Measurements from ENCODE around the gene PRKAG2.
"Not testable (repeated sequence)": the region's sequence is repeated elsewhere in the genome, so short reads cannot be mapped to it uniquely, and the experiment has no call there.

The PRKAG2 gene

GRCh38 chr7:151832138-151832537, 44.8 kb downstream of the PRKAG2 start:
- no peak for DNase-seq

DNA sequence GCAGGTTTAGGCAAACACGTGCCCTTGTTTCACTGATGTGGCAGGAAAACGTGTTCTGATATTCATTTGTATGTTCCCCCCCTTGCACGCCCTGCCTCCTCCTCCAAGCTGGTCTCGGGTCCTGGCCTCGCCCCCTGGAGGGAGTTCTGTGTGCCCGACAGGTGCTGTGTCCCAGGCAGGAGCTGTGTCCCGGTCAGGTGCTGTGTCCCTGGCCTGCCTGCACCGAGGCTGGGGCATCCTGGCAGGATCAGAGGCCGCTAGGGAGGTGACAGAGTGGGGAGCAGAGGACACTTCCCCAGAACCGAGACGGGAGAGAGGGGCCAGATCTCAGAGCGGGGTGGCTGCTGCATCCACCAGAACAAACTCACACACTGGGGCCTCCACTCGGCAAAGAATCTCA, 45.3 kb downstream of the PRKAG2 start:
- no peak for DNase-seq

DNA sequence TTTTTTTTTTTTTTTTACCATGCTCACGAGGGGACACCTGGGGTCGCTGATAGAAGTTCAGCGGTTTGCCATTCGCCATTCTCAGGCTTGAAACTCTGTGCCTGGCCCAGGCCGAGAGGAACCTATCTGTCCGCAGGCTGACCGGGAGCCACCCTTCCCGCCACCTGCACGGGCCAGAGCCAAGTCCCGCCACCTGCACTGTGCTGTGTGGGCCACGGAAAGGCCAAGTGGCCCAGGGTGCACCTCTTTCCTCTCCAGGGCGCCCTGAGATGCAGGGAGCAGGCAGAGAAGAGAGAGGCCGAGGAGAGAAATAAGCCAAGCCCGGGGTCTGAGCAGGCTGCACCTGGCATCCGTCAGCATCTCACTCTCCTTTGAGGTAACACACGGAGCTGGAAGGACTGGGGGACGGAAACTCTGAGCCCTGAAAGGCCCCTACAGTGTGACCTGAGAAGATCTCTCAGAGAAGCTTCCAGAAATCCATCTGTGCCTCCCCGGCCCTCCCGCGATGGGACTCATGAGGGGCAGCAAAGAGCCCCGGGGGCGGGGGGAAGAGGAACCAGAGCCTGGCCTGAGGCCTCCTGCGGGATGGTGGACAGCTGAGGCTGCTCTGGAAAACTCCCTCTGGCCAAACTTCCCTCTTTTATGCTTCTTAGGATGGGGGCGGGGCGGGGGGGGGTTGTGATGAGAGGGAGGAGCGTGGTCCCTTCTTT, 46.6 kb downstream of the PRKAG2 start:
- DNase-seq: no peak

DNA sequence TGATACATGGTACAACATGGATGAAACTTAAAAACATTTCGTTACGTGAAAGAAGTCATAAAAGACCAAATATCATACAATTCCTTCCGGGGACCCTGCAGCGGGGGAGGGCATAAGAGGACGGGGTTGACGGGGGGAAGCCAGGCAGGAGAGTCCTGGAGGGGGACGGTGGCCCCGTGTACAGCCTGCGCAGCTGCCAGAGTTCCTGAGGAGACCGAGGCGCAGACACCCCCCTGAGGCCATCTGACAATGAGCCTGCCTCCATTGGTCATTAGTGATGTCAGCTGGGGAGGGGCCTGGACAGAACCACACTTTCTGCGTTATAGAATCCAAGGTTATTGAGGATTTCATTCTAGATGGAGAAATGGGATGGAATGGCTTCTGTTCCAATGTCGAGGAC, 47.2 kb downstream of the PRKAG2 start:
- DNase-seq: no peak

GRCh38 chr7:151827620-151828019, 49.3 kb downstream of the PRKAG2 start:
- DNase-seq: no peak

DNA sequence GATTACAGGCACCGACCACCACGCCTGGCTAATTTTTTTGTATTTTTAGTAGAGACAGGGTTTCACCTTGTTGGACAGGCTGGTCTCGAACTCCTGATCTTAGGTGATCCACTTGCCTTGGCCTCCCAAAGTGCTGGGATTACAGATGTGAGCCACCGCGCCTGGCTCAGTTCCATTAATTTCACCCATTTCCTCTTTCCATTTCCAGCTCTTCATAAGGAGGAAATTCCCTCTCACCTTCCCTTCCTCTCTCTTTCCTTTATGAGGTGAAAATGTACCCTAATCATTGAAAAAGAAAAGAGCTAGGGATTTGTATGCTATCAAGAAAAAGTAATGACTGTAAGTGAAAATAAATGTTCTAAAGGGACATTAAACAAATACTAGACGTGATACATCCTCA, 50.6 kb downstream of the PRKAG2 start:
- not testable (repeated sequence) for DNase-seq

- DNase-seq: no peak
These were observed 51.2 kb downstream of the PRKAG2 start for GRCh38 chr7:151825721-151826120.

DNA sequence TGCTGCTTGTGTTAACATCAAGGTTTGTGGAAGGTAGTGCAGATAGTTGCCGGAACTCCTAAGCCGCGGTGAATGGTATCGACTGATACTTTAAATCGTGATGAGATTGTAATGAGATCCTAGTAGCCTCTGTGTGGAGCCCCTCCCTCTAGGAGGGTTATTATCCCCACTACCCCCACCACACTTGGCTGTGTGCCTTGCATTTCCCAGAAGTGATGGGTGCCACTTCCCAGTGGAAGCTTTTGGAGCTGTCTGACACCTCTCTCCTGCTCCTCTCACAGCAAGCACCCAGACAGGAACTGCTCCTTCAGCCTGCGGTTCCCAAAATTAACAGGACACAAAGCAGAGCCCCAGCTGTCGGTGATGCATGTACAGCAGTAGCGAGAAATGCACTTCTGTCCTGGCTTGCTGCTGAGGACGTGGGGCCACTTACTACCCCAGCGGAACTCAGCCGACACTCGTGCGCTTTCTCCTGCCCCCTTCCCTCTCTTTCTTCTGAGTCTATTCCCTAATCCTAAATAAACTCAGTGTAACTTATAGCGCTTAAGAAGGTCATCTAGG, 52.5 kb downstream of the PRKAG2 start:
- no peak for DNase-seq

GRCh38 chr7:151823566-151824372, 53.1 kb downstream of the PRKAG2 start:
- no peak for DNase-seq

DNA sequence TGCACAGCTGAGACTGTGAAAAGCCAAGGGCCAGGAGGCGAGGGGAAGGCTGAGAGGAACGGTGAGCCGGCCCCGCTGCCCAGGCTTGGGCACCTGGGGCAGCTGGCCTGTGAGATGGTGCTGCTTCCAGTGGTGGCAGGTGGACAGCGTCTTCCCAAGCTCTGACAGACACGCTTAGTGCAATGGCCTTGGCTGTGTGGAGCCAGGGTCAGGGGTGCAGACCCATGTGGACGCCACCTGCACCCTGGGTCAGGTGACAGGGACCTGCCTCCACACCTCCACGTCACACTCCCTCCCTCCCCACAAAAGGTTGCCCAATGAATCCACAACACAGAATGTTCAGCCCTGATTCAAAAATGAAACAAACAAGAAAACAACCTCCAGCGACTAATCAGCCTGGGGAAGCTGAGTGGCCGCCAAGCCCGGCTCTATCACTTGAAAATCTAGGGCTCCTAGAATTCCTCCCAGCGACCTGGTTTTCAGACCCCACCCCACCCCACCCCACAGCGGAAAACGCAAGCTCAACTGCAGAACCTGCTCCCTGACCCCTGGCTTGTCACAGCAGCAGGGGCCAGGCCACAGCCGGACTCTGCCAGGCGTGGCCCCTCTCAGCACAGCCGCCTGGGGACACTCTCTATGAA, 54.3 kb downstream of the PRKAG2 start:
- DNase-seq: no peak

DNA sequence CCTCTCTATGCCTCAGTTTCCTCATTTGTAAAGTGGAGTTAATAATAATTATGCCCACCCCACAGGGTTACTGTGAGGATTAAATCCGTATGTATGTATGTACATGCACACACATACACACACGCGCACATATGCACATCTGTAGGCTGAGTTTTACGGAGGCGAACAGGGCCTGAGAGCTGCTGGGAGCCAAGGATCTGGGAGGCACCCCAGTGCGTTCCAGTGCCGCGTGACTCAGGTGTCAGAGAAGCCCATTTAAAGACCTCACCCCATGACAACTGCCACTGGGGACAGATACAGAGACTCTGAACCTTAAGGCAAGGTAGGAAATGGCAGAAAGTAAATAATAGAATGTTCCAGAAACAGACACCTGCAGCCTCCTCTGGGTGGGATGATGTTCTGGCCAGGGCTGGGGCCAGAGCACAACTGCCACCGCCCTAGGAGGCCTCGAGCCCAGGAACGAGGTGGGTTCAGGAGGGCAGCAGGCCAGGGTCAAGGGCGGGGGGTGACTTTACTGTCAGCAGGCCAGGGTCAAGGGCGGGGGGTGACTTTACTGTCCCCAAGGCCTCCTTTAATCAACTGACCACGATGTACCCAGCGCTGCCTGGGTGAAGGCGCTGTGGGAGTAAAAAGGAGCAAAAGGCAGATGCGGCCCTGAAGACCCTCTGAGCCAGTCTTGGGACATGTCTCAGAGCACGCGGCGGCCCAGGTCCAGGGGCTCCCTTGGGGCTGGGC, 54.9 kb downstream of the PRKAG2 start:
- DNase-seq: no peak

- no peak for DNase-seq
These were observed 55.7 kb downstream of the PRKAG2 start for GRCh38 chr7:151821226-151821625.

DNA sequence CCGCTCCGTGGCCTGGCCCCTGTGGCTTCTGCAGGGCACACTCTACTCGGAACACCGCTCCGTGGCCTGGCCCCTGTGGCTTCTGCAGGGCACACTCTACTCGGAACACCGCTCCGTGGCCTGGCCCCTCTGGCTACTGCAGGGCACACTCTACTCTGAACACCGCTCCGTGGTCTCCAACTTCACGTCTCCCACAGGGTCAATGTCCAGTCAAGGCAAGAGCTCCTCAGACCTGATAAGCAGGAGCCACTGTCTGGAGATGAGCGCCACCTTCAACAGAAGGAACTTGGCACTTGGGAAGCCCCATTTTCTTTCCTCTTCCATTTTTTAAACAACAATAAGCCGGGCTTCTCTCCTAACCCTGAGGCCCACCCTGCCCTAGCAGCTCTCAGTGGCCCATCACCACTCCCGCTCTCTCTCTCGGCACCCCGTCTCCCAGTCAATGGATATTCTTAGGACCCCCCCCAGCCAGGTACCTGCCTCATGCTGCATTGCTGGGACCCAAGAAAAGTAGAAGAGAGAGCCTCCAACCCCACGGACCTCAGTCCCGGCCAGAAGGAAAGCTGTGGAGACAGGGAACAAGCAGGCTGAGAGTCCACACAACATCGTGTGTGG, 56.3 kb downstream of the PRKAG2 start:
- no peak for DNase-seq

- DNase-seq: no peak
These were observed 57.0 kb downstream of the PRKAG2 start for GRCh38 chr7:151819866-151820265.

DNA sequence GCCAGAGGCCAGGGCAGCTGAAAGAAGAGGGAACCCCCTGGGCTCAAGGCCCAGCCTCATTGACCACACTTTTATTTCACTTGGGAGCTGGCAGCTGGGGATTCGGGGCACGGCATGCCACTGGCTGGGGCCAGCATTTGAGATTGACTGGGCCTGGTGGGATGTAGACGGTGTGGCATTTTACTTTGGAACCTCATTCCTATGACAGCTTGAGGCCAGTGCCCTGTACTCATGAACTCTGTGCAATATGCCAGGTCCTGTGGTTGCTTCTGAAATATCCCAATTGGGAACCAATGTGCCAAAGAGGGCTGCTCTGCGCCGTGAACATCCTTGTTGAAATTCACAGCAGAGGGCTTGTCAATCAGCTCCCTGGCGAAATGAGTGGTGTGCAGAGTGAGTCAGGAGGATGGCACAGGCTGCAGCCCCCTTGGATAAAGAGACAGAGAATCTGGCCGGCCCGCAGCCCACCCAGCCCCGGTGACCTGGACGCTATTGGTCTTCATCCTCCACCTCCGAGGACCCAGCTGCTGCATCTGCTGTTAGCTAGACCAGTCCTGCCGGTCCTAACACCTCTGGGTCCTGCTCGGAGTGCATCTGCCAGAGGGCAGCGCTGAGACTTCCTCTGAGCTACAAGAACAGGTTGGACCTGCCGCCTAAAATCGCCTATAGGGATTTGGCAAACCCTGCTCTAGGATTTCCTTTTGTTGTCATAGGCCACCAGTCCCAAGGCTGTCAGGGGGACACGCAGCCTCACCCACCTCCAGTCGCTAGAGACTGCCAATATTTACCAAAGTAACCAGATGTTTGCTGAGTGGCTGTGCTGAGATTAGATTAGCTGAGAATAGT, 58.0 kb downstream of the PRKAG2 start:
- no peak for DNase-seq

- no peak for DNase-seq
These were observed 58.8 kb downstream of the PRKAG2 start for GRCh38 chr7:151817981-151818673.

DNA sequence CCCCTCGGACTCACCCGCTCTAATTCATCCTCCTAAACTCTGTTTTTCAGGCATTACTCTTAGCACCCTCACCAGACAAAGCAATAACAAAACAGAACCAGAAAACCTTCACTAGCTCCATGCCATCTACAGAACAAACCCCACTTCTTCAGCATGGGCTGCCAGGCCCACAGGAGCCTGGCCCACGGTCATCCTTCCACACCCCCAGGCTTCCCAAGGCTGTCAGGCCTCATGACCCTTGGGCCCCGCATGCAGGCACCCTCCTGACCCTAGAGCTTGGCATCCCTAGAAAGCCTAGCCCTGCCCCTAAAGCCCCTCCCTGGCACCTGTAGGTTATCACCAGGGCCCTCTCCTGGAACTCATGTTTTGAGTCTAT, 59.6 kb downstream of the PRKAG2 start:
- DNase-seq: no peak

- no peak for DNase-seq
These were observed 60.2 kb downstream of the PRKAG2 start for GRCh38 chr7:151816562-151817314.

- DNase-seq: no peak
These were observed 61.5 kb downstream of the PRKAG2 start for GRCh38 chr7:151815419-151815818.

DNA sequence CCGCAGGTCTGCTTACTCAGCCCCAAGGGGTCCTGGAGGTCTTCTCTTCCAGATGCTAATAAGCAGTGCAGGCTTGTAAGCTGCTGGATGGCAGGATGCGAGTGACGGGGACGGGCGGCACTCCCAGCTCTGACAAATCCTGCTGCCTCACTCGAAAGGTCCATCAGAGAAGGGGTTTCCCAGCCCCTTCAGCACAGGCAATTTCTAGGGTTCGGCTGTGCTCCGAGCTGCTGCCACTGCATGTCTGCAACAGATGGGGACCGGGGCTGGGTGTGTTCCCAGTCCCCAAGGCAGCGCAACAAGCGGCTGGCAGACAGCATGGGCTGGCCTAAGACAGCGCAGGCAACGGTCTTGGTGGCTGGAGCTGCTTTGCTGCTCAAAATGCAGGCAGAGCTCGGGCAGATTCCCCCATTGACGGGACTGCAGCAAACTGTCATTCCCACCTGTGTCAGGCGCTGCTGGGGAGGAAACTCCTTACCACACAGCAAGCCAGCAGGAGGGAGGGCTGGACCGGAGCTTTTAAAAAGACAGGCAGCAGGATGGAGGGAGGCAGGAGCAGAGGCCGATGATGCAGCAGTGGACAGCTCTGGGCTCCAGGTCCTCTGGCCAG, 62.4 kb downstream of the PRKAG2 start:
- DNase-seq: no peak

Measured in OCI-M1 (cell line).